AG04450 (cell line): Measurements from ENCODE around the gene TAS1R3. TPM values are rescaled to one million over a fixed set of nuclear protein-coding genes. Genes with fewer than 3 reads are reported as not detected.

Experiments used
- CTCF ChIA-PET: fragments of 300-600, 350-600 bp; formaldehyde crosslinking; extraction: SDS; loops from one replicate; lab custom pipeline; 2022; ENCODE audit warnings: antibody characterized with exemption, inconsistent platforms; lab: Charles Lee
- POLR2A ChIA-PET: fragments of 350-600 bp; formaldehyde crosslinking; extraction: SDS; loops from one replicate; lab custom pipeline; 2021; ENCODE audit warnings: antibody characterized with exemption, inconsistent platforms; lab: Yijun Ruan, JAX
- DNase-seq: peaks from one replicate; pipeline ENCODE4 v3.0.0-alpha.2; 2011; ENCODE audit warnings: low read depth, low spot score
- H3K27ac ChIP-seq: one replicate; pipeline ENCODE4 v1.5.1; 2012; ENCODE audit warnings: low read depth, low read length, control low read depth
- H3K27me3 ChIP-seq: one replicate; pipeline ENCODE4 v1.6.0; 2012; ENCODE audit warnings: low read length; ENCODE audit not compliant: control insufficient read depth, insufficient read depth
- H3K4me3 ChIP-seq: 2 replicates; pipeline ENCODE4 v1.5.1; 2011; ENCODE audit warnings: mild to moderate bottlenecking, low read depth, low read length, control low read depth
- H3K9me3 ChIP-seq: 2 replicates; pipeline ENCODE4 v1.5.1; 2012; ENCODE audit warnings: low read length; ENCODE audit not compliant: control insufficient read depth, insufficient read depth
- polyA plus RNA-seq: library from polyadenylated mRNA; depleted of rRNA; stranded (reverse); fragments of >200 nt; gene quantifications from 2 replicates; pipeline ENCODE4 v1.2.3, GENCODE V29; 2011
- TF ChIP-seq, protein P1 (sequence below): IDR thresholded peaks from 2 replicates; pipeline ENCODE4 v1.5.1; 2011; ENCODE audit warnings: low read depth, low read length, control low read depth, inconsistent platforms

Gene TAS1R3
- polyA plus RNA-seq, 1 experiment = 0.10 TPM

DNA sequence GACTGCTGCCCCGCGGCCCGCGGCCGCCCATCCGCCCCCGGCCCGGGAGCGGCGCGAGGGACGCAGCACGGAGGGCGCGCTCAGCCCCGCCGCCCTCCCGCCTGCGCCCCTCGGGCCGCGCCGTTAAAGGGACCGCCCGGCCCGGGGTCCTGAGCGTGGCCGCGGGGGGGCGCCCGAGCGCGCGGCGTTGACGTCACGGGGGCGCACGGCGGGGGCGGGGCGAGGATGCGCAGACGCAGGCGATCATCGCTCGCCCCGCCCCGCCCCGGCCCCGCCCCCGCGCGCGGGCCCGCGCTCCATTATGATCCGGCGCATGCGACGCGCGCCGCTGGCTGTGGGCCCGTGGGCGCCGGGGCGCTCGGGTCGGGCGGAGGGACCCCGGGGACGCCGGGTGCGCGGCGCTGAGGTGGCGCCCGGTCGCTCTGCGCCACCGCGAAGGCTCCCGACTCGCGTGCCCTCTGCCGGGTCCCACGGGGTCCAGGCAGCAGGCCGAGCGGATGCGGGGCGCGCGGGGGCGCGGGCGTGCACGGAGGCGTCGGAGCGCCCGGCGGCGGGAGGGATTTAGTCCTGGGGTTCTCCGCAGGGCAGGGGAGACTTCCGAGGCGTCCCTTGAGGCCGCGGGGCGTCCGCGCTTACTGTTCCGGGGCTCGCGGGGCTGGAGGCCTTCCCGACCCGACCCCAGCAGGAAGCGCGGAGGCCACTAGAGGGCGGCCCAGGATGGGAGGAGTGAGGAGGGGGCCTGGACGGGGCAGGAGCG is 18.4 kb downstream of the TAS1R3 start, which contains the start of gene DVL1:
TSS of gene DVL1 (minus strand) at position 163 of the 757 bp plus-strand sequence. CDS start 353 bp downstream, outside the sequence.
- Histone ChIP-seq H3K27ac (peak within 1 kb of the TSS; percentile 57), H3K4me3 (peak within 1 kb of the TSS; percentile 74), H3K9me3 (no peaks in the 10 kb centered on the region; the same call in 1 of the 2 replicates), H3K27me3 (no peaks in the 10 kb centered on the region)
- CTCF ChIA-PET = no interaction called here
- TF ChIP-seq, protein P1, sequence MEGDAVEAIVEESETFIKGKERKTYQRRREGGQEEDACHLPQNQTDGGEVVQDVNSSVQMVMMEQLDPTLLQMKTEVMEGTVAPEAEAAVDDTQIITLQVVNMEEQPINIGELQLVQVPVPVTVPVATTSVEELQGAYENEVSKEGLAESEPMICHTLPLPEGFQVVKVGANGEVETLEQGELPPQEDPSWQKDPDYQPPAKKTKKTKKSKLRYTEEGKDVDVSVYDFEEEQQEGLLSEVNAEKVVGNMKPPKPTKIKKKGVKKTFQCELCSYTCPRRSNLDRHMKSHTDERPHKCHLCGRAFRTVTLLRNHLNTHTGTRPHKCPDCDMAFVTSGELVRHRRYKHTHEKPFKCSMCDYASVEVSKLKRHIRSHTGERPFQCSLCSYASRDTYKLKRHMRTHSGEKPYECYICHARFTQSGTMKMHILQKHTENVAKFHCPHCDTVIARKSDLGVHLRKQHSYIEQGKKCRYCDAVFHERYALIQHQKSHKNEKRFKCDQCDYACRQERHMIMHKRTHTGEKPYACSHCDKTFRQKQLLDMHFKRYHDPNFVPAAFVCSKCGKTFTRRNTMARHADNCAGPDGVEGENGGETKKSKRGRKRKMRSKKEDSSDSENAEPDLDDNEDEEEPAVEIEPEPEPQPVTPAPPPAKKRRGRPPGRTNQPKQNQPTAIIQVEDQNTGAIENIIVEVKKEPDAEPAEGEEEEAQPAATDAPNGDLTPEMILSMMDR = peak; percentile 52
- POLR2A ChIA-PET = no interaction called here
- DNase-seq = peak; percentile 24

DNA sequence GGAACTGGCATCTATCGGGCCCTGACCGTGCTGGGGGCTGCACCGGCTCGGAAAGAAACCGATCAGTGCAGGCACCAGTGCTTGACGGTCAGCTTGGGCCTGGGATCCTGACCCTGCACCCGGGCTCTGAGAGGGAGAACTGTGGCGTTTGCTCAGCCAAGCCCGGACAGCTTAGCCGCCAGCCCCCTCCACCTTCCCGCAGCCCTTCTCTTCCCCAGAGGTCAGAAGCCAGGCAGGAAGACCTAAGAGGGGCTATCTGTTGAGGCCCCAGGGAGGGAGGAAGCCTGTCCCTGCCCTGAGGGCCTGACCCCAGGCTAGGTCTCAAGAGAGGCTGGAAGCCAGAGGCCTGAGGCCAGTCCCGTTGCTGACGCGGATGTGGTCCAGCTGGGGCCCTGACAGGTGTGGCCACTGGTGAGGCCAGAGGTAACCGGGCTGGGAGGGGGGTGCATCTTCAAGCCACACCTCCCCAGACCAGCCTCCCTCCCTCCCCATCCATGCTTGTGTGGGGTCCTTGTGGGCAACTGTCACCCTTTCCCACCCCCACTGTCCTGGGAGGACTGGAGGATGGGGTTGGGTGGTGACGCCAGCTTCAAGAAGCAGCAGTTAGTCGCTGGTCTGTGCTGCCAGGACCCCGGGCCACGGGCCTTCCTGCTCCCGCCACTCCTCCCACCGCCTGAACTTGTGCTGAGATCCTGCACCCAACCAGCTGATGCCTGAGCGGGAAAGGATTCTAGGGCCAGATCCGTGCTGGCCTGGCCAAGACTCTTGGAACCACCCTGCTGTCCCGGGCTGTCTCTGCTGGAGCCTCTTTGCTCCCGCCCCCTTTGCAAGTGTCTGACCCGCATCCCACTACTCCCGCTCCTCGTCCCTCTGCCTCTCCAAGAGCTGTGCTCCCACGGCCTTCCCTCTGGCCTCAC is 20.7 kb downstream of the TAS1R3 start:
- POLR2A ChIA-PET = interaction anchor here (0.9 to 1.0 kb wide), 2 partner anchors 20 to 22 kb away, joined by 3 to 6 read pairs; no protein-coding TSS in a partner anchor
- peak overlapping the region; percentile 17 for H3K4me3 ChIP-seq
- CTCF ChIA-PET = interaction anchor here (0.7 to 1.0 kb wide), 2 partner anchors 20 to 21 kb away, joined by 3 to 4 read pairs; no protein-coding TSS in a partner anchor

DNA sequence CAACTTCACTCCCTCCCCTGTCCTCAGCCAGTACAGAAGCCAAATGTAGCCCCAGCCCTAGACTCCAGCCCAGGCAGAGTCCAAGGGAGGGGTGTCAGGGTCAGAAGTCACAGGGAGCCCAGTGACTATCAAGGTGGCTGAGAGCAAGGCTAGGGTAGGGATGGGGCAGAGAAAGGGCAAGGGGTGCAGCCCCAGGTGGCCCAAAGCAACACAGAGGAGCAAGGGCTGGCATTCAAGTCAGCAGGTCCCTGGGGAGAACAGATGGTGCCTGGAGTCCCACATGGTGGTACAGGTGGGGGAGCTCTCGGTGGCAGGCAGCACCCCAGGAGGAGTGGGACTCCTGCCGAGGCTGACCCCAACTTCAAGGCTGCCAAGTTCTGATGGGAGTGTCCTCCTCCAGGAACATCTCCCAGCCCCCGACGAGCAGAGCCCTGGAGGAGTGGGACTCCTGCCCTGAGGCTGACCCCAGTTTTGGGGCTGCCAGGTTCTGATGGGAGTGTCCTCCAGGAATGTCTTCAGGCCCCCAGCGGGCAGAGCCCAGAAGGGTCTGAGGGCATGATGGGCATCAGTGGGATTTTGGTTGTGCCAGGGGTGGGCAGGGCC is 21.8 kb downstream of the TAS1R3 start:
- ChIA-PET POLR2A (interaction anchor here (0.9 kb wide), 1 partner anchor 21 kb away, joined by 3 read pairs; no protein-coding TSS in a partner anchor), CTCF (interaction anchor here (0.6 to 1.0 kb wide), 2 partner anchors 10 to 20 kb away, joined by 3 to 5 read pairs; no protein-coding TSS in a partner anchor)
- peak overlapping the region; percentile 31 for H3K27ac ChIP-seq
- no peaks in the 10 kb centered on the region for H3K27me3 ChIP-seq
- DNase-seq = no peak
- TF ChIP-seq, protein P1 = no peak
- H3K4me3 ChIP-seq = no peak overlapping the region; the same call in 1 of the 2 replicates
- H3K9me3 ChIP-seq = no peaks in the 10 kb centered on the region; the same call in 1 of the 2 replicates

More for the DNA sequence above, 20.7 kb downstream of the TAS1R3 start:
- no peak for DNase-seq
- no peaks in the 10 kb centered on the region for H3K27me3 ChIP-seq
- TF ChIP-seq, protein P1 = no peak
- no peaks in the 10 kb centered on the region; the same call in 1 of the 2 replicates for H3K9me3 ChIP-seq
- peak overlapping the region; percentile 47 for H3K27ac ChIP-seq

DNA sequence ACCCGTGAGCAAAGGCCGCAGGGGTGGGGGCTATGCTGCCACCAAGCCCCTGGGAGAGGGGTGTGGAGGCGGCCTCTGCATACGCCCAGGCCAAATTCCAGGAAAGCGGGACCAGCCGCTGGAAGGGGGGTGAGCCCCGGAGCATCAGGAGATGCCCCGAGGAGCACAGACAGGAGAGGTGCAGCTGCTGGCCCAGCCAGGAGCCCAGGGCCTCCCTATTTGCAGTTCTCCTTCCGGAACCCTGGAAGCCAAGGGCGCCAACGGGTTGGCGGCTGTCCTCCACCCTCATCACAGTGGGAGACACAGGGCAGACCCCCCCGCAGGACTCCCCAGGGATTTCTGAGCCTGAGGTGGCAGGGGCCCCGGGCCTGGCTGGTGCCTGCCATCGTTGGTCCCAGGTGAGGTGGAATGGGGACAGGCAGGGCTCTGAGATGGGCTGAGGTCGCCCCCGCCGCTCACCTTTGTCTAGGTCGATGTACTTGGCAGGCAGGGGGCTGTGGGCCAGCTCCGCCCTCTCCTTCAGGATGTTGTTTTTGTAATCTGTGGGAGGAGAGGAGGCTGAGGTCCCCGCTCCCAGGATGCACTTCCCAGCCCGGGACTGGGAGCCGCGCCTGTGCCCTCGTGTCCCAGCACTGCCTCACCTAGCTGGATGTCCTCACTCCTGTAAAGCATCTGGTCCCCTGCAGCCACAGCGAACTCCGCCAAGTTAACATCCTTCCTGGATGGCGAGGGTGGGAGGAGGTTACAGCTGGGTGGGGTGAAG is 22.5 kb downstream of the TAS1R3 start:
- Histone ChIP-seq H3K9me3 (no peaks in the 10 kb centered on the region; the same call in 1 of the 2 replicates), H3K4me3 (no peak overlapping the region), H3K27me3 (no peaks in the 10 kb centered on the region), H3K27ac (no peak overlapping the region)
- ChIA-PET CTCF (interaction anchor here (0.6 kb wide), 1 partner anchor 10 kb away, joined by 5 read pairs; no protein-coding TSS in a partner anchor), POLR2A (interaction anchor here (0.6 kb wide), 1 partner anchor 22 kb away, joined by 4 read pairs; the partner anchor contains the start of gene AURKAIP1)
- DNase-seq = no peak
- TF ChIP-seq, protein P1 = no peak
